A673 (cell line): ENCODE data around the gene RTN1. TPM values are rescaled to one million over a fixed set of nuclear protein-coding genes. Genes with fewer than 3 reads are reported as not detected.

Experiments
- BruUV-seq: library from RNA; stranded (reverse); fragments of 400-500 nt; replicated peaks from 2 replicates; lab custom pipeline; 2021; lab: Mats Ljungman, UMichigan
- CTCF ChIA-PET: fragments of 300-600 bp; sonication (Branson Sonifier 250); formaldehyde crosslinking; loops from one replicate; lab custom pipeline; 2022; ENCODE audit warnings: antibody characterized with exemption; lab: Charles Lee
- POLR2A ChIA-PET: fragments of 300-600 bp; sonication (Branson Sonifier 250); formaldehyde crosslinking; loops from one replicate; lab custom pipeline; 2022; ENCODE audit warnings: antibody characterized with exemption; ENCODE audit not compliant: low non-redundant PET; lab: Charles Lee
- DNase-seq: peaks from one replicate; pipeline ENCODE4 v3.0.0-alpha.2; 2015; ENCODE audit warnings: low spot score
- H3K27ac ChIP-seq: fragments of 200-600 bp; sonication (generic); 2 replicates; pipeline ENCODE4 v1.5.1; 2016; ENCODE audit warnings: mixed run types, low read depth, mild to moderate bottlenecking, mixed read lengths, antibody characterized with exemption, low read length; ENCODE audit not compliant: poor library complexity, severe bottlenecking
- H3K27me3 ChIP-seq: fragments of 200-600 bp; sonication (generic); replicated peaks from 2 replicates; pipeline ENCODE4 v1.6.1; 2017; ENCODE audit warnings: mixed run types, low read depth, mild to moderate bottlenecking, mixed read lengths, antibody characterized with exemption, low read length; ENCODE audit not compliant: insufficient read depth, poor library complexity
- H3K36me3 ChIP-seq: fragments of 200-600 bp; sonication (generic); 2 replicates; pipeline ENCODE4 v1.6.1; 2016; ENCODE audit warnings: mixed run types, mild to moderate bottlenecking, mixed read lengths, antibody characterized with exemption, low read length; ENCODE audit not compliant: insufficient read depth, poor library complexity, severe bottlenecking
- H3K4me1 ChIP-seq: fragments of 200-600 bp; sonication (generic); 2 replicates; pipeline ENCODE4 v1.6.1; 2017; ENCODE audit warnings: mixed run types, mild to moderate bottlenecking, mixed read lengths, antibody characterized with exemption, low read length; ENCODE audit not compliant: insufficient read depth, poor library complexity, severe bottlenecking
- H3K4me3 ChIP-seq: fragments of 200-600 bp; sonication (generic); 2 replicates; pipeline ENCODE4 v1.5.1; 2016; ENCODE audit warnings: low read depth, mixed run types, mild to moderate bottlenecking, mixed read lengths, low read length; ENCODE audit not compliant: poor library complexity, severe bottlenecking
- H3K9me3 ChIP-seq: fragments of 200-600 bp; sonication (generic); 2 replicates; pipeline ENCODE4 v1.6.1; 2016; ENCODE audit warnings: mixed run types, low read depth, mild to moderate bottlenecking, mixed read lengths, antibody characterized with exemption, low read length; ENCODE audit not compliant: poor library complexity, severe bottlenecking
- CTCF ChIP-seq: fragments of 300-800, 200-600 bp; sonication (generic); conservative IDR thresholded peaks from 2 replicates; pipeline ENCODE4 v1.5.1; 2017; ENCODE audit warnings: low read depth, mild to moderate bottlenecking, antibody characterized with exemption, low read length, moderate library complexity, mixed read lengths
- EZH2 ChIP-seq: fragments of 200-600 bp; sonication (generic); IDR thresholded peaks from 2 replicates; pipeline ENCODE4 v1.6.1; 2017; ENCODE audit warnings: borderline replicate concordance, low read depth, mild to moderate bottlenecking, mixed read lengths, antibody characterized with exemption, low read length; ENCODE audit not compliant: poor library complexity, severe bottlenecking
- intact Hi-C: fragments of 100-400 bp; cut with micrococcal nuclease; formaldehyde crosslinking; loops from one replicate; pipeline ENCODE4 v1.10.0; 2022; ENCODE audit not compliant: unreplicated experiment
- total RNA-seq: library from RNA; stranded (reverse); gene quantifications from 2 replicates; pipeline ENCODE4 v1.2.3, GENCODE V29; 2021

RTN1 gene
- total RNA-seq, 1 experiment from 2014 or later: 4.0 TPM

GRCh38 chr14:59583755-59584154 lies 286.8 kb downstream of the RTN1 start:
- intact Hi-C loops: loop anchor here (2.0 kb wide), 1 partner anchor 35 kb away; no protein-coding TSS in a partner anchor
- no TSS peak for BruUV-seq
- Histone ChIP-seq H3K27me3 (no peaks in the 10 kb centered on the region), H3K36me3 (no peaks in the 10 kb centered on the region), H3K27ac (no peak overlapping the region), H3K9me3 (no peaks in the 10 kb centered on the region), H3K4me1 (peaks cover 39% of the 10 kb centered on the region), H3K4me3 (no peak overlapping the region)
- ChIA-PET CTCF (interaction anchor here (0.6 to 0.7 kb wide), 2 partner anchors 21 to 576 kb away, joined by 3 to 6 read pairs; no protein-coding TSS in a partner anchor), POLR2A (no interaction called here)
- TF ChIP-seq EZH2 (no peak), CTCF (peak; percentile 50; the same call in 1 of the 2 replicates)
- DNase-seq: peak; percentile 69

- DNase-seq: peak; percentile 57
- H3K4me3 ChIP-seq: no peak overlapping the region
- no peaks in the 10 kb centered on the region for H3K36me3 ChIP-seq
- POLR2A ChIA-PET: no interaction called here
- H3K4me1 ChIP-seq: peaks cover 37% of the 10 kb centered on the region
- peak; percentile 49 for TF ChIP-seq CTCF
- TF ChIP-seq EZH2: no peak
- no peaks in the 10 kb centered on the region for H3K27me3 ChIP-seq
- CTCF ChIA-PET: interaction anchor here (0.6 kb wide), 1 partner anchor 575 kb away, joined by 6 read pairs; no protein-coding TSS in a partner anchor
- no peaks in the 10 kb centered on the region for H3K9me3 ChIP-seq
- intact Hi-C loops: loop anchor here (2.0 kb wide), 1 partner anchor 36 kb away; no protein-coding TSS in a partner anchor
- no peak overlapping the region for H3K27ac ChIP-seq
- no TSS peak for BruUV-seq
Measured at GRCh38 chr14:59582845-59583509, 287.6 kb downstream of the RTN1 start.

- BruUV-seq: no TSS peak
- TF ChIP-seq EZH2 (no peak), CTCF (no peak)
- no peaks in the 10 kb centered on the region for H3K9me3 ChIP-seq
- no peak overlapping the region for H3K4me3 ChIP-seq
- H3K36me3 ChIP-seq: no peaks in the 10 kb centered on the region
- intact Hi-C loops: loop anchor here (2.0 kb wide), 1 partner anchor 37 kb away; no protein-coding TSS in a partner anchor
- POLR2A ChIA-PET: interaction anchor here (0.9 kb wide), 1 partner anchor 1055 kb away, joined by 3 read pairs; no protein-coding TSS in a partner anchor
- peak; percentile 12 for DNase-seq
- H3K27ac ChIP-seq: no peak overlapping the region
- CTCF ChIA-PET: no interaction called here
- H3K4me1 ChIP-seq: peaks cover 36% of the 10 kb centered on the region
- H3K27me3 ChIP-seq: no peaks in the 10 kb centered on the region
Measured at GRCh38 chr14:59582161-59582560, 288.4 kb downstream of the RTN1 start.
